IMR-90 (cell line): Measurements from ENCODE around the gene APP.

ENCODE experiments used
- CTCF ChIP-seq: conservative IDR thresholded peaks from 2 replicates; pipeline ENCODE4 v1.5.1; 2012; ENCODE audit warnings: mild to moderate bottlenecking, low read depth, low read length, improper control_type of control experiment
- MAFK ChIP-seq: IDR thresholded peaks from 2 replicates; pipeline ENCODE4 v1.6.1; 2012; ENCODE audit warnings: low read depth, low read length, improper control_type of control experiment
- POLR2A ChIP-seq: IDR thresholded peaks from 2 replicates; pipeline ENCODE4 v1.6.1; 2012; ENCODE audit warnings: mild to moderate bottlenecking, low read depth, low read length
- RAD21 ChIP-seq: IDR thresholded peaks from 2 replicates; pipeline ENCODE4 v1.6.1; 2012; ENCODE audit warnings: low read length, improper control_type of control experiment
- USF2 ChIP-seq: fragments of 150-350 bp; IDR thresholded peaks from 2 replicates; pipeline ENCODE4 v1.6.1; 2017; ENCODE audit warnings: mild to moderate bottlenecking, antibody characterized with exemption, low read length, low read depth

DNA sequence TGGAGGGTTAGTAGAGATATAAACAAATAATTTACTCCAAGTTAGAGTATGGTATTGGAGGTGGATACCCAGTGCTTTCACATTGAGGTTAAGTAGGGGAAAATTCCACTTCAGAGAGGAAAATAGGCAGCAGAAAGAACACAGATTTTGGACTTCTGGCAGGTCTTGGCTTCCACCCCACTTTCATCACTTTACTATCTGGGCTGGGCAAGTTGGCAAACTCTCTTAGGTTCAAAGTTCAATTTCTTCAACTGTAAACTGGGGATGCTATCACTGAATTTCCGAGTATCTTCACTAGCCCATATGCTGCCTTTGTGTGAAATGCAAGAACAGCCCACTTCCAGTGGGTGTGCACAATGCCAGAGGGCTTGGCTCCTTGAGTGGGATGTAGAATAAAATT lies 220.9 kb downstream of the APP start:
- TF ChIP-seq POLR2A (no peak), CTCF (no peak), MAFK (no peak), USF2 (no peak), RAD21 (no peak)
